Endothelial cell (in vitro differentiated cells): ENCODE measurements around the gene KIF27. TPM values are rescaled to one million over a fixed set of nuclear protein-coding genes. Genes with fewer than 3 reads are reported as not detected.
"Not testable (repeated sequence)": the region's sequence is repeated elsewhere in the genome, so short reads cannot be mapped to it uniquely, and the experiment has no call there.

ENCODE experiments used
- DNase-seq: peaks from one replicate; pipeline ENCODE4 v3.0.0; 2021; ENCODE audit warnings: low spot score
- H3K27ac Mint-ChIP-seq: one replicate; pipeline ENCODE4 v1.8.0; 2021; ENCODE audit warnings: mixed read lengths, inconsistent platforms; ENCODE audit not compliant: unreplicated experiment
- H3K27me3 Mint-ChIP-seq: one replicate; pipeline ENCODE4 v1.8.0; 2021; ENCODE audit warnings: mild to moderate bottlenecking, moderate library complexity, mixed read lengths, inconsistent platforms; ENCODE audit not compliant: unreplicated experiment
- H3K36me3 Mint-ChIP-seq: one replicate; pipeline ENCODE4 v1.8.0; 2021; ENCODE audit warnings: mild to moderate bottlenecking, low read depth, mixed read lengths, inconsistent platforms; ENCODE audit not compliant: unreplicated experiment
- H3K4me1 Mint-ChIP-seq: one replicate; pipeline ENCODE4 v1.8.0; 2021; ENCODE audit warnings: mild to moderate bottlenecking, mixed read lengths, inconsistent platforms; ENCODE audit not compliant: unreplicated experiment
- H3K4me3 Mint-ChIP-seq: one replicate; pipeline ENCODE4 v1.8.0; 2021; ENCODE audit warnings: mild to moderate bottlenecking, mixed read lengths, inconsistent platforms; ENCODE audit not compliant: unreplicated experiment
- H3K9me3 Mint-ChIP-seq: one replicate; pipeline ENCODE4 v1.8.0; 2021; ENCODE audit warnings: mixed read lengths, inconsistent platforms; ENCODE audit not compliant: unreplicated experiment
- microRNA-seq: library from miRNA; unstranded; fragments of <30 nt; microRNA quantifications from one replicate; pipeline ENCODE4, GENCODE V29; 2020; ENCODE audit not compliant: unreplicated experiment
- total RNA-seq: library from RNA; stranded (reverse); fragmentation: NEBNext Ultra II Directional; extraction: Animal tissue kit (Norgen Biotek cat#: 25700); gene quantifications from one replicate; pipeline ENCODE4 v1.2.1, GENCODE V29; 2021; ENCODE audit not compliant: unreplicated experiment
- TF ChIP-seq, protein P1 (sequence below): fragments of 200-600 bp; sonication (generic); IDR thresholded peaks from one replicate; pipeline ENCODE4 v1.5.0; 2021; ENCODE audit warnings: antibody characterized with exemption; ENCODE audit not compliant: unreplicated experiment

KIF27 gene
- total RNA-seq, 1 donor from 2014 or later: 6.5 TPM

GRCh38 chr9:83809213-83809612, 112.0 kb downstream of the KIF27 start:
- DNase-seq, H3K36me3 Mint-ChIP-seq, H3K9me3 Mint-ChIP-seq, H3K4me3 Mint-ChIP-seq, H3K27ac Mint-ChIP-seq, H3K27me3 Mint-ChIP-seq, H3K4me1 Mint-ChIP-seq: not testable (repeated sequence)

- not testable (repeated sequence) for H3K27me3 Mint-ChIP-seq, H3K4me1 Mint-ChIP-seq, DNase-seq, H3K4me3 Mint-ChIP-seq, H3K9me3 Mint-ChIP-seq, H3K36me3 Mint-ChIP-seq, H3K27ac Mint-ChIP-seq
Measured at GRCh38 chr9:83804454-83804853, 116.8 kb downstream of the KIF27 start.

DNA sequence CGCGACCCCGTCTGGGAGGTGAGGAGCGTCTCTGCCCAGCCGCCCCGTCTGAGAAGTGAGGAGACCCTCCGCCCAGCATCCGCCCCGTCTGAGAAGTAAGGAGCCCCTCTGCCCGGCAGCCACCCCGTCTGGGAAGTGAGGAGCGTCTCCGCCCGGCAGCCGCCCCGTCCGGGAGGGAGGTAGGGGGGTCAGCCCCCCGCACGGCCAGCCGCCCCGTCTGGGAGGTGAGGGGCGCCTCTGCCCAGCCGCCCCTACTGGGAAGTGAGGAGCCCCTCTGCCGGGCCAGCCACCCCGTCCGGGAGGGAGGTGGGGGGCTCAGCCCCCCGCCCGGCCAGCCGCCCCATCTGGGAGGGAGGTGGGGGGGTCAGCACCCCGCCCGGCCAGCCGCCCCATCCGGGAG, 117.3 kb downstream of the KIF27 start:
- H3K4me1 Mint-ChIP-seq, H3K27me3 Mint-ChIP-seq, H3K9me3 Mint-ChIP-seq, DNase-seq, H3K4me3 Mint-ChIP-seq, H3K27ac Mint-ChIP-seq, H3K36me3 Mint-ChIP-seq: not testable (repeated sequence)

- TF ChIP-seq, protein P1, sequence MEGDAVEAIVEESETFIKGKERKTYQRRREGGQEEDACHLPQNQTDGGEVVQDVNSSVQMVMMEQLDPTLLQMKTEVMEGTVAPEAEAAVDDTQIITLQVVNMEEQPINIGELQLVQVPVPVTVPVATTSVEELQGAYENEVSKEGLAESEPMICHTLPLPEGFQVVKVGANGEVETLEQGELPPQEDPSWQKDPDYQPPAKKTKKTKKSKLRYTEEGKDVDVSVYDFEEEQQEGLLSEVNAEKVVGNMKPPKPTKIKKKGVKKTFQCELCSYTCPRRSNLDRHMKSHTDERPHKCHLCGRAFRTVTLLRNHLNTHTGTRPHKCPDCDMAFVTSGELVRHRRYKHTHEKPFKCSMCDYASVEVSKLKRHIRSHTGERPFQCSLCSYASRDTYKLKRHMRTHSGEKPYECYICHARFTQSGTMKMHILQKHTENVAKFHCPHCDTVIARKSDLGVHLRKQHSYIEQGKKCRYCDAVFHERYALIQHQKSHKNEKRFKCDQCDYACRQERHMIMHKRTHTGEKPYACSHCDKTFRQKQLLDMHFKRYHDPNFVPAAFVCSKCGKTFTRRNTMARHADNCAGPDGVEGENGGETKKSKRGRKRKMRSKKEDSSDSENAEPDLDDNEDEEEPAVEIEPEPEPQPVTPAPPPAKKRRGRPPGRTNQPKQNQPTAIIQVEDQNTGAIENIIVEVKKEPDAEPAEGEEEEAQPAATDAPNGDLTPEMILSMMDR: no peak
- H3K9me3 Mint-ChIP-seq: no peaks in the 10 kb centered on the region
- H3K27ac Mint-ChIP-seq: no peak overlapping the region
- no peaks in the 10 kb centered on the region for H3K4me1 Mint-ChIP-seq
- peaks cover 7% of the 10 kb centered on the region for H3K36me3 Mint-ChIP-seq
- H3K4me3 Mint-ChIP-seq: no peak overlapping the region
- no peak for DNase-seq
- no peaks in the 10 kb centered on the region for H3K27me3 Mint-ChIP-seq
Measured at GRCh38 chr9:83800236-83801033, 120.8 kb downstream of the KIF27 start.

GRCh38 chr9:83794051-83794450, 127.2 kb downstream of the KIF27 start:
- Mint-ChIP-seq H3K27me3 (no peaks in the 10 kb centered on the region), H3K27ac (no peak overlapping the region), H3K9me3 (no peaks in the 10 kb centered on the region), H3K4me3 (no peak overlapping the region), H3K36me3 (no peaks in the 10 kb centered on the region), H3K4me1 (no peaks in the 10 kb centered on the region)
- TF ChIP-seq, protein P1: no peak
- no peak for DNase-seq

DNA sequence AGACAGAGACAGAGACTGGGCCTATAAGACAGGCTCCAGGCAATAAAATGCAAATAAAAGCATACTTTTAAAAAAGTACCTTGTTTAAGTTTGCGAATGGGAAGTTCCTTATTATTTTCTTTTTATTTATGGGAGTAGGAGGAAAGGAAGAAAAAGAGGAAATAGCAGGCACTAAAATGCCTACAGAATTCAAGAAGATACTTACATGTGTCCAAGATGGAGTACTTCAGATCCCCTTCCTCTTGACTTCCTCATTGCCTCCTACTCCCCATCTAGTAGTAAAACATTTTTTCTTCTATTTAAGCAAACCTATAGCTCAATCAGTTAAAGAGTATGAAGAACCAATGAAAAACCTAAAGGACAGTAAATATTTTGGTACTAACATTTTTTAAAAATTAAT, 128.5 kb downstream of the KIF27 start:
- Mint-ChIP-seq H3K4me1 (no peaks in the 10 kb centered on the region), H3K4me3 (no peak overlapping the region), H3K36me3 (no peaks in the 10 kb centered on the region), H3K27me3 (no peaks in the 10 kb centered on the region), H3K9me3 (no peaks in the 10 kb centered on the region), H3K27ac (no peak overlapping the region)
- TF ChIP-seq, protein P1: no peak
- no peak for DNase-seq

Small RNA genes lying within 50 kb of the gene (microRNA-seq; reads per million reads assigned to microRNA genes)
- 14.5 reads per million, percentile 64 among the genes with 10 or more reads in this experiment for gene MIR7-1

Other genes with a start within 250 kb of the KIF27 start
- gene UBQLN1, start 213.5 kb downstream of the KIF27 start, total RNA-seq: 102 TPM
- gene GKAP1, start 103.7 kb downstream of the KIF27 start, total RNA-seq: 3.5 TPM
- 614 TPM for gene HNRNPK, start 58.8 kb upstream of the KIF27 start, total RNA-seq
- gene RMI1, start 59.4 kb upstream of the KIF27 start, total RNA-seq: 11.5 TPM